PC-3 (cell line): Measurements from ENCODE around the gene CIBAR2. TPM values are rescaled to one million over a fixed set of nuclear protein-coding genes. Genes with fewer than 3 reads are reported as not detected.

ENCODE experiments used
- ATAC-seq: fragments of 200-7000 bp; cut with Tn5 transposase; 2 replicates; pipeline ENCODE4 v1.9.1; 2020; ENCODE audit warnings: mild to moderate bottlenecking, moderate library complexity
- BruUV-seq: library from RNA; stranded (reverse); fragments of 400-500 nt; replicated peaks from 2 replicates; lab custom pipeline; 2021; lab: Mats Ljungman, UMichigan
- CTCF ChIA-PET: fragments of 300-600 bp; sonication (Branson Sonifier 250); formaldehyde crosslinking; loops from one replicate; lab custom pipeline; 2022; ENCODE audit warnings: antibody characterized with exemption; lab: Charles Lee
- POLR2A ChIA-PET: fragments of 300-600 bp; sonication (Branson Sonifier 250); formaldehyde crosslinking; loops from one replicate; lab custom pipeline; 2022; ENCODE audit warnings: antibody characterized with exemption; ENCODE audit not compliant: unreplicated experiment; lab: Charles Lee
- DNase-seq: peaks from one replicate; pipeline ENCODE4 v3.0.0-alpha.2; 2015
- H2AFZ ChIP-seq: fragments of 300-600 bp; sonication (generic); 2 replicates; pipeline ENCODE4 v1.6.0; 2016; ENCODE audit warnings: antibody characterized with exemption, low read length
- H3F3A ChIP-seq: fragments of 300-600 bp; sonication (generic); one replicate; pipeline ENCODE4 v1.6.0; 2017; ENCODE audit warnings: antibody characterized with exemption, low read length, control low read depth, mild to moderate bottlenecking; ENCODE audit not compliant: unreplicated experiment
- H3K27ac ChIP-seq: fragments of 300-600 bp; sonication (generic); 2 replicates; pipeline ENCODE4 v1.5.1; 2016; ENCODE audit warnings: mild to moderate bottlenecking, low read length
- H3K27me3 ChIP-seq: fragments of 300-600 bp; sonication (generic); 2 replicates; pipeline ENCODE4 v1.6.1; 2016; ENCODE audit warnings: low read length, mixed read lengths
- H3K36me3 ChIP-seq: fragments of 300-600 bp; sonication (generic); 2 replicates; pipeline ENCODE4 v1.6.1; 2016; ENCODE audit warnings: low read depth, mixed run types, low read length, mixed read lengths
- H3K4me1 ChIP-seq: fragments of 300-600 bp; sonication (generic); 2 replicates; pipeline ENCODE4 v1.5.1; 2016; ENCODE audit warnings: low read length; ENCODE audit not compliant: insufficient read depth
- H3K4me2 ChIP-seq: fragments of 300-600 bp; sonication (generic); 2 replicates; pipeline ENCODE4 v1.6.0; 2016; ENCODE audit warnings: low read length
- H3K4me3 ChIP-seq: fragments of 300-600 bp; sonication (generic); 2 replicates; pipeline ENCODE4 v1.5.1; 2016; ENCODE audit warnings: mild to moderate bottlenecking, low read length, mixed read lengths
- H3K79me2 ChIP-seq: fragments of 300-600 bp; sonication (generic); 2 replicates; pipeline ENCODE4 v1.6.1; 2017; ENCODE audit warnings: low read length, mixed read lengths
- H3K9ac ChIP-seq: fragments of 300-600 bp; sonication (generic); 2 replicates; pipeline ENCODE4 v1.6.0; 2016; ENCODE audit warnings: mild to moderate bottlenecking, low read length
- H3K9me2 ChIP-seq: fragments of 300-600 bp; sonication (generic); replicated peaks from 2 replicates; pipeline ENCODE4 v1.6.1; 2016; ENCODE audit warnings: mixed run types, low read length, mixed read lengths
- H3K9me3 ChIP-seq: fragments of 300-600 bp; sonication (generic); 2 replicates; pipeline ENCODE4 v1.6.1; 2016; ENCODE audit warnings: low read length, mixed read lengths
- H4K20me1 ChIP-seq: fragments of 300-600 bp; sonication (generic); 2 replicates; pipeline ENCODE4 v1.6.1; 2016; ENCODE audit warnings: low read length, mixed read lengths
- EZH2 ChIP-seq: fragments of 300-600 bp; sonication (generic); IDR thresholded peaks from one replicate; pipeline ENCODE4 v1.6.1; 2017; ENCODE audit warnings: antibody characterized with exemption, mild to moderate bottlenecking, low read length; ENCODE audit not compliant: unreplicated experiment
- EZH2phosphoT487 ChIP-seq: fragments of 300-600 bp; sonication (generic); IDR thresholded peaks from 2 replicates; pipeline ENCODE4 v1.6.1; 2018; ENCODE audit warnings: mild to moderate bottlenecking, antibody characterized with exemption, low read length, borderline replicate concordance
- intact Hi-C: fragments of 100-400 bp; cut with micrococcal nuclease; formaldehyde crosslinking; loops from 2 replicates; pipeline ENCODE4 v1.9.0; 2023
- total RNA-seq: library from RNA; depleted of rRNA; stranded (reverse); fragments of >200 nt; gene quantifications from 2 replicates; pipeline ENCODE4 v1.2.3, GENCODE V29; 2014
- TF ChIP-seq, protein P1 (sequence below): fragments of 300-600 bp; sonication (generic); conservative IDR thresholded peaks from 2 replicates; pipeline ENCODE4 v1.5.1; 2017; ENCODE audit warnings: antibody characterized with exemption, low read depth, mild to moderate bottlenecking, low read length

CIBAR2 gene
- total RNA-seq, 1 experiment from 2014 or later: not detected

DNA sequence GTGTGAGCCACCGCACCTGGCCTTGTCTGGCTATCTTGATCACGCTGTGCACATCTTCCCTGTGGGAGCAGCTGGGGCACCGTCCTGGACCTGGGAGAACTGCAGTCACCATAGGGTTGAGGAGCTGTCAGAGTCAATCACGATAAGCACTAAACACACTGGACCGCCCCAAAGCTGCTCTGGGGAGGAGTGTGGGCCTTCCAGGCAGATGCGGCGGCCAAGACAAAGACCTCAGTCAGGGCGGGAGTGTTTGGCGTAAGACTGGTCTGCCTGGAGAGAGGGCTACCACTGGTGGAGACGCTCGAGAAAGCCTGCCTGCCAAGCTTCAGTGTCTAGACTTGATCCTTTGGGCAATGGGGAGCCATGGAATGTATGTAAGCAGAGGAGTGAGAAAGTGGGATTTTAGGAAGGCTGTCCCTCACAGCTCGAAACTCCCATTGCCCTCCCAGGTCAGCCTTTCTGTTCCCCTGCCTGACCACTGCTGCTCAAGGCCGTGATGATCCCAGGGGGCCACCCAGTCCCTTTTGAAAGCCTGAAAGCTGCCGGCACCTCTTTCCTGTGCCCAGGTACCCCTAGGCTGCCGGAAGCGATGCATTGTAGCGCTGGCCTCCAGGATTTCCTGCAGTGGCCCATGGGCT is 29.3 kb upstream of the CIBAR2 start:
- peaks cover 4% of the 10 kb centered on the region; the same call in 1 of the 2 replicates for H3K4me1 ChIP-seq
- no TSS peak for BruUV-seq
- no peak overlapping the region for H3K27ac ChIP-seq
- ChIA-PET CTCF (interaction anchor here (0.6 kb wide), 1 partner anchor 31 kb away, joined by 3 read pairs; no protein-coding TSS in a partner anchor), POLR2A (no interaction called here)
- H3K4me2 ChIP-seq: no peak overlapping the region
- H3K9me3 ChIP-seq: no peaks in the 10 kb centered on the region
- no peak overlapping the region for H3K4me3 ChIP-seq
- ATAC-seq: no peak
- no peak overlapping the region for H2AFZ ChIP-seq
- intact Hi-C loops: no loop called here
- no peaks in the 10 kb centered on the region for H3K36me3 ChIP-seq
- H3F3A ChIP-seq: no peaks in the 10 kb centered on the region
- H3K9ac ChIP-seq: no peak overlapping the region
- no peaks in the 10 kb centered on the region for H3K27me3 ChIP-seq
- DNase-seq: no peak
- TF ChIP-seq EZH2 (no peak), EZH2phosphoT487 (no peak)
- TF ChIP-seq, protein P1, sequence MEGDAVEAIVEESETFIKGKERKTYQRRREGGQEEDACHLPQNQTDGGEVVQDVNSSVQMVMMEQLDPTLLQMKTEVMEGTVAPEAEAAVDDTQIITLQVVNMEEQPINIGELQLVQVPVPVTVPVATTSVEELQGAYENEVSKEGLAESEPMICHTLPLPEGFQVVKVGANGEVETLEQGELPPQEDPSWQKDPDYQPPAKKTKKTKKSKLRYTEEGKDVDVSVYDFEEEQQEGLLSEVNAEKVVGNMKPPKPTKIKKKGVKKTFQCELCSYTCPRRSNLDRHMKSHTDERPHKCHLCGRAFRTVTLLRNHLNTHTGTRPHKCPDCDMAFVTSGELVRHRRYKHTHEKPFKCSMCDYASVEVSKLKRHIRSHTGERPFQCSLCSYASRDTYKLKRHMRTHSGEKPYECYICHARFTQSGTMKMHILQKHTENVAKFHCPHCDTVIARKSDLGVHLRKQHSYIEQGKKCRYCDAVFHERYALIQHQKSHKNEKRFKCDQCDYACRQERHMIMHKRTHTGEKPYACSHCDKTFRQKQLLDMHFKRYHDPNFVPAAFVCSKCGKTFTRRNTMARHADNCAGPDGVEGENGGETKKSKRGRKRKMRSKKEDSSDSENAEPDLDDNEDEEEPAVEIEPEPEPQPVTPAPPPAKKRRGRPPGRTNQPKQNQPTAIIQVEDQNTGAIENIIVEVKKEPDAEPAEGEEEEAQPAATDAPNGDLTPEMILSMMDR: no peak
- H3K79me2 ChIP-seq: no peaks in the 10 kb centered on the region
- H4K20me1 ChIP-seq: no peaks in the 10 kb centered on the region
- no peaks in the 10 kb centered on the region for H3K9me2 ChIP-seq

DNA sequence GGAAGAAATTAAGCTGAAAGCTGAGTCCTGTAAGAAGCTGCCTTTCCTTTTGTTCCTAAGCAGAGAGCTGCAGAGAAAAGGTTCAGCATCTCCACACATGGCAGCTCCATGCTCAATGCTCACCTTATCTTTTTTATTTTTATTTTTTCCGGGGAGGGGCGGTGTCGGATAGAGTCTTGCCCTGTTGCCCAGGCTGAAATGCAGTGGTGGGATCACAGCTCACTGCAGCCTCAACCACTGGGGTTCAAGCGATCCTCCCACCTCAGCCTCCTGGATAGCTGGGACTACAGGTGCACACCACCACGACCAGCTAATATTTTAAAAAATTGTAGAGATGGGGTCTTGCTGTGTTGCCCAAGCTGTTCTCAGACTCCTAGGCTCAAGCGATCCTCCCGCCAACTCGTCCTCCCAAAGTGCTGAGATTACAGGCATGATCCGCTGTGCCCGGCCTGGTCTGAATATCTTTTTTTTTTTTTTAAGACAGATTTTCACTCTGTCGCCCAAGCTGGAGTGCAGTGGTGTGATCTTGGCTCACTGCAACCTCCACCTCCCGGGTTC is 28.3 kb upstream of the CIBAR2 start:
- TF ChIP-seq, protein P1: no peak
- TF ChIP-seq EZH2phosphoT487 (no peak), EZH2 (no peak)
- no peak overlapping the region for H3K4me2 ChIP-seq
- no peaks in the 10 kb centered on the region for H3K9me3 ChIP-seq
- H3K79me2 ChIP-seq: no peaks in the 10 kb centered on the region
- ChIA-PET CTCF (no interaction called here), POLR2A (no interaction called here)
- ATAC-seq (no peak), DNase-seq (no peak)
- H3K9ac ChIP-seq: no peak overlapping the region
- H3K27ac ChIP-seq: no peak overlapping the region
- peaks cover 4% of the 10 kb centered on the region; the same call in 1 of the 2 replicates for H3K4me1 ChIP-seq
- no peaks in the 10 kb centered on the region for H3F3A ChIP-seq
- H4K20me1 ChIP-seq: no peaks in the 10 kb centered on the region
- H3K36me3 ChIP-seq: no peaks in the 10 kb centered on the region
- no peaks in the 10 kb centered on the region for H3K27me3 ChIP-seq
- BruUV-seq: no TSS peak
- no peak overlapping the region for H2AFZ ChIP-seq
- H3K4me3 ChIP-seq: no peak overlapping the region
- H3K9me2 ChIP-seq: no peaks in the 10 kb centered on the region
- intact Hi-C loops: no loop called here

DNA sequence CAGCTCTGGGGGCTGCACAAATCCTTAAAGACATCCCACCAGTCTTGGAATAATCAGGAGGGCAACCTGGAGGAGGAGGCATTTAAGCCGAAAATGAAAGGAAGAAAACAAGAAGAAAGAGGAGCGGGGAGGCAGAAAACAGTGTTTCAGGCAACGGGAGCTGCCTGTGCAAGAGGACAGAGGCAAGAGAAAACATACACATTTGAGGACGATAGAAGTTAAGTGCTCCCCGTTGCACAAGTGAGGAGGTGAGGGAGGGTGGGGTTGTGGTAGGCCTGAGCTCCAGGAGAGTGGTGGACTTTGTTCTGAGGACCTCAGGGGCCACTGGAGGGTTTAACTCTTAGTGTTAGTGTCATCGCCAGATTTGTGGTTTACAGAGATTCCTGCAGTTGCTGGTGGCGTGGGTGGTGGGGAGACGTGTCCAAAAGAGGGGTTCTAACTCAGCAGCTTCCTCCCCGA is 27.6 kb upstream of the CIBAR2 start:
- H3K27me3 ChIP-seq: no peaks in the 10 kb centered on the region
- no peaks in the 10 kb centered on the region for H3K9me2 ChIP-seq
- no peak for DNase-seq
- TF ChIP-seq EZH2phosphoT487: no peak
- no peak for TF ChIP-seq EZH2
- TF ChIP-seq, protein P1: no peak
- no peak overlapping the region for H3K27ac ChIP-seq
- H3K9me3 ChIP-seq: no peaks in the 10 kb centered on the region
- CTCF ChIA-PET: no interaction called here
- H3K9ac ChIP-seq: no peak overlapping the region
- no peak for ATAC-seq
- no peak overlapping the region for H2AFZ ChIP-seq
- H3K79me2 ChIP-seq: no peaks in the 10 kb centered on the region
- H3K36me3 ChIP-seq: no peaks in the 10 kb centered on the region
- H4K20me1 ChIP-seq: no peaks in the 10 kb centered on the region
- POLR2A ChIA-PET: no interaction called here
- BruUV-seq: no TSS peak
- H3F3A ChIP-seq: no peaks in the 10 kb centered on the region
- intact Hi-C loops: no loop called here
- peaks cover 4% of the 10 kb centered on the region; the same call in 1 of the 2 replicates for H3K4me1 ChIP-seq
- no peak overlapping the region for H3K4me3 ChIP-seq
- no peak overlapping the region for H3K4me2 ChIP-seq
